ENCODE measurements around the gene COL15A1. TPM values are rescaled to one million over a fixed set of nuclear protein-coding genes. Genes with fewer than 3 reads are reported as not detected.
A peak's percentile ranks its signal among the peaks of the same experiment; 100 is the strongest.
"Not testable (repeated sequence)": the region's sequence is repeated elsewhere in the genome, so short reads cannot be mapped to it uniquely, and the experiment has no call there.

COL15A1 gene
- polyA plus RNA-seq, 1 experiment, result 112 TPM

- TF ChIP-seq CTCF (IDR thresholded peaks at IDR 0.05; ENCODE audit: insufficient read depth, low read depth, low read length), result no peak
- POLR2A ChIA-PET, result no interaction called here
- H3K36me3 ChIP-seq (ENCODE audit: control insufficient read depth, insufficient read depth, low read length), result no peaks in the 10 kb centered on the region
- CTCF ChIA-PET, result interaction anchor here (0.7 to 1.1 kb wide), 3 partner anchors 17 to 43 kb away, joined by 3 read pairs; no protein-coding TSS in a partner anchor
- H3K4me3 ChIP-seq (ENCODE audit: low read depth, low read length), result no peak overlapping the region
- peak; percentile 68 for DNase-seq (ENCODE audit: low read depth)
- H3K27me3 ChIP-seq (ENCODE audit: control insufficient read depth, insufficient read depth, low read length), result no peaks in the 10 kb centered on the region
These were observed 44.2 kb upstream of the COL15A1 start for GRCh38 chr9:98899408-98900056.

GRCh38 chr9:98900244-98900643, 43.5 kb upstream of the COL15A1 start:
- no peak for TF ChIP-seq CTCF (IDR thresholded peaks at IDR 0.05; ENCODE audit: insufficient read depth, low read depth, low read length)
- POLR2A ChIA-PET, result no interaction called here
- H3K27me3 ChIP-seq (ENCODE audit: control insufficient read depth, insufficient read depth, low read length), result 0 out of 2 replicates have a peak, but pooled peaks cover 1% of the 10 kb centered on the region
- DNase-seq (ENCODE audit: low read depth), result no peak
- CTCF ChIA-PET, result interaction anchor here (1.1 kb wide), 1 partner anchor 38 kb away, joined by 3 read pairs; no protein-coding TSS in a partner anchor
- no peak overlapping the region for H3K4me3 ChIP-seq (ENCODE audit: low read depth, low read length)
- H3K36me3 ChIP-seq (ENCODE audit: control insufficient read depth, insufficient read depth, low read length), result no peaks in the 10 kb centered on the region

- no peaks in the 10 kb centered on the region for H3K36me3 ChIP-seq (ENCODE audit: control insufficient read depth, insufficient read depth, low read length)
- TF ChIP-seq CTCF (IDR thresholded peaks at IDR 0.05; ENCODE audit: insufficient read depth, low read depth, low read length), result no peak
- ChIA-PET CTCF (interaction anchor here (1.1 kb wide), 1 partner anchor 39 kb away, joined by 3 read pairs; no protein-coding TSS in a partner anchor), POLR2A (no interaction called here)
- 0 out of 2 replicates have a peak, but pooled peaks cover 1% of the 10 kb centered on the region for H3K27me3 ChIP-seq (ENCODE audit: control insufficient read depth, insufficient read depth, low read length)
- H3K4me3 ChIP-seq (ENCODE audit: low read depth, low read length), result no peak overlapping the region
- DNase-seq (ENCODE audit: low read depth), result no peak
These were observed 43.0 kb upstream of the COL15A1 start for GRCh38 chr9:98900725-98901124.

- H3K36me3 ChIP-seq (ENCODE audit: control insufficient read depth, insufficient read depth, low read length); H3K27me3 ChIP-seq (ENCODE audit: control insufficient read depth, insufficient read depth, low read length); DNase-seq (ENCODE audit: low read depth); CTCF ChIA-PET; H3K4me3 ChIP-seq (ENCODE audit: low read depth, low read length); POLR2A ChIA-PET: not testable (repeated sequence)
These were observed 41.9 kb upstream of the COL15A1 start for GRCh38 chr9:98901843-98902242.

GRCh38 chr9:98902516-98902915, 41.2 kb upstream of the COL15A1 start:
- no peaks in the 10 kb centered on the region for H3K36me3 ChIP-seq (ENCODE audit: control insufficient read depth, insufficient read depth, low read length)
- ChIA-PET POLR2A (no interaction called here), CTCF (no interaction called here)
- 0 out of 2 replicates have a peak, but pooled peaks cover 1% of the 10 kb centered on the region for H3K27me3 ChIP-seq (ENCODE audit: control insufficient read depth, insufficient read depth, low read length)
- DNase-seq (ENCODE audit: low read depth), result no peak
- no peak for TF ChIP-seq CTCF (IDR thresholded peaks at IDR 0.05; ENCODE audit: insufficient read depth, low read depth, low read length)
- H3K4me3 ChIP-seq (ENCODE audit: low read depth, low read length), result no peak overlapping the region

- no peak for DNase-seq (ENCODE audit: low read depth)
- CTCF ChIA-PET, result no interaction called here
- Histone ChIP-seq H3K4me3 (ENCODE audit: low read depth, low read length) (no peak overlapping the region), H3K36me3 (ENCODE audit: control insufficient read depth, insufficient read depth, low read length) (no peaks in the 10 kb centered on the region), H3K27me3 (ENCODE audit: control insufficient read depth, insufficient read depth, low read length) (0 out of 2 replicates have a peak, but pooled peaks cover 1% of the 10 kb centered on the region)
- POLR2A ChIA-PET, result no interaction called here
- TF ChIP-seq CTCF (IDR thresholded peaks at IDR 0.05; ENCODE audit: insufficient read depth, low read depth, low read length), result no peak
These were observed 40.8 kb upstream of the COL15A1 start for GRCh38 chr9:98902925-98903324.
